Esophagus squamous epithelium (tissue), 5 donors: ENCODE data around the gene CACNA2D3. TPM values are rescaled to one million over a fixed set of nuclear protein-coding genes. Genes with fewer than 3 reads are reported as not detected.

Experiments used
- DNase-seq: peaks from one replicate; lab custom pipeline; 2025; lab: John Stamatoyannopoulos, UW
- H3K27ac ChIP-seq, 4 donors: fragments of 200-600 bp; sonication (generic); one replicate each; pipeline ENCODE4 v1.5.1; 2016 to 2019; ENCODE audit warnings: mild to moderate bottlenecking in 1 of 4
- H3K27me3 ChIP-seq, 4 donors: fragments of 200-600 bp; sonication (generic); 1 replicate in 3 of 4; 2 replicates in 1 of 4; pipeline versions ENCODE4 v1.5.1 to v1.6.0; 2017 to 2021; ENCODE audit warnings: antibody characterized with exemption in 1 of 4
- H3K36me3 ChIP-seq, 3 donors: fragments of 200-600 bp; sonication (generic); one replicate each; pipeline ENCODE4 v1.5.1; 2016 to 2019
- H3K4me1 ChIP-seq, 3 donors: fragments of 200-600 bp; sonication (generic); one replicate each; pipeline ENCODE4 v1.5.1; 2017 to 2019
- H3K4me3 ChIP-seq, 4 donors: fragments of 200-600 bp; sonication (generic); 1 replicate in 3 of 4; 2 replicates in 1 of 4; pipeline ENCODE4 v1.5.1; 2016 to 2019; ENCODE audit warnings: mild to moderate bottlenecking in 2 of 4, moderate library complexity in 1 of 4
- H3K9me3 ChIP-seq, 3 donors: fragments of 200-600 bp; sonication (generic); one replicate each; pipeline ENCODE4 v1.5.1; 2016 to 2019
- CTCF ChIP-seq, 6 experiments: fragments of 450-650 bp in 4 of 6; fragments of 200-600 bp in 2 of 6; sonication (generic) in 2 of 6; IDR thresholded peaks; one replicate each; pipeline ENCODE4 v1.5.1; 2016 to 2019; ENCODE audit warnings: antibody characterized with exemption in 6 of 6, mild to moderate bottlenecking in 4 of 6, moderate library complexity in 4 of 6
- POLR2A ChIP-seq, 4 donors: fragments of 450-650 bp; IDR thresholded peaks; one replicate each; pipeline ENCODE4 v1.6.1; 2017; ENCODE audit warnings: antibody characterized with exemption in 4 of 4, mild to moderate bottlenecking in 4 of 4, moderate library complexity in 3 of 4
- WGBS, 2 donors: methylation state at CpG; one replicate each; pipeline ENCODE4 v1.1.5; 2018; 5-methylcytosine and 5-hydroxymethylcytosine counted together
- intact Hi-C: fragments of 100-400 bp; cut with DNase I; formaldehyde crosslinking; loops from one replicate; pipeline ENCODE4 v1.15.0; 2022
- total RNA-seq, 4 donors: library from RNA; depleted of rRNA; stranded (reverse); fragments of >200 nt; gene quantifications; one replicate each; pipeline ENCODE4 v1.1.0, GENCODE V29; 2016
- donor health status: DM: yes; HTN: yes; CAD: no.

The CACNA2D3 gene
- total RNA-seq, 4 donors from 2014 or later, result 1.2 to 7.1 (median 5.1) TPM

GRCh38 chr3:54360320-54360719, 238.0 kb downstream of the CACNA2D3 start:
- Histone ChIP-seq H3K27ac (no peak overlapping the region), H3K9me3 (no peaks in the 10 kb centered on the region), H3K27me3 (no peaks in the 10 kb centered on the region), H3K4me3 (no peak overlapping the region), H3K36me3 (no peaks in the 10 kb centered on the region), H3K4me1 (peaks cover 3 to 59% (median 8%) of the 10 kb centered on the region in 3 donors)
- DNase-seq, result no peak
- intact Hi-C loops, result no loop called here
- TF ChIP-seq POLR2A (IDR thresholded peaks at IDR 0.05) (no peak), CTCF (IDR thresholded peaks at IDR 0.05) (no peak)
- WGBS, 2 donors, result 17 to 37% methylated on average over 3 of the region's 3 CpGs

DNA sequence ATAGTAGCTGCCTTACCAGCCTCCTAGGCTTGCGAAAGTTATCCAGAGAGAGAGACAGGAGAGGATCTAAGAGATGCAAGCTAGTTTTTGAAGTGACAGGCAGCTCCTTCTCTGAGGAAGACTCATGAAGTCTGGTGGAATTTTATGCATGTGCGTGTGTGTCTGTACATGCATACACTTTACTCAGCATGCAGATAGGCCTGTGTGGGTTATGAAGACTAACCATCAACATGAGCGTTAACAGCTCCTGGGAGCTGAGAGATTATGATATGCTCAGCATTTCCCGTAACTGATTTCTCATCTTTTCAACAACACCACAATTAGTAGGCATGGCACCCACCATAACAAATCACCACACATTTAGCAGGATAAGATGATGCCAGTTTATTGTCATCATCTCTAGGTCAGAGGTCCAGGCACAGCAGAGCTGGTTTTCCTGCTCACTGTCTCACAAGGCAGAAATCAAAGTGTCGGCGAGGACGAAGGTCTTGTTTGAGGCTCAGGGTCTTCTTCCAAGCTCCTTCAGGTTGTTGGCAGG, 239.5 kb downstream of the CACNA2D3 start:
- H3K27me3 ChIP-seq, result no peaks in the 10 kb centered on the region
- no peaks in the 10 kb centered on the region for H3K9me3 ChIP-seq
- no peak for TF ChIP-seq CTCF (IDR thresholded peaks at IDR 0.05)
- TF ChIP-seq POLR2A (IDR thresholded peaks at IDR 0.05), result no peak
- H3K27ac ChIP-seq, result no peak overlapping the region
- intact Hi-C loops, result no loop called here
- no peak for DNase-seq
- peaks cover 0 to 44% (median 0%) of the 10 kb centered on the region in 3 donors for H3K4me1 ChIP-seq
- H3K4me3 ChIP-seq, result no peak overlapping the region
- 80 to 85% methylated on average over 5 to 7 of the region's 7 CpGs for WGBS, 2 donors
- no peaks in the 10 kb centered on the region for H3K36me3 ChIP-seq

DNA sequence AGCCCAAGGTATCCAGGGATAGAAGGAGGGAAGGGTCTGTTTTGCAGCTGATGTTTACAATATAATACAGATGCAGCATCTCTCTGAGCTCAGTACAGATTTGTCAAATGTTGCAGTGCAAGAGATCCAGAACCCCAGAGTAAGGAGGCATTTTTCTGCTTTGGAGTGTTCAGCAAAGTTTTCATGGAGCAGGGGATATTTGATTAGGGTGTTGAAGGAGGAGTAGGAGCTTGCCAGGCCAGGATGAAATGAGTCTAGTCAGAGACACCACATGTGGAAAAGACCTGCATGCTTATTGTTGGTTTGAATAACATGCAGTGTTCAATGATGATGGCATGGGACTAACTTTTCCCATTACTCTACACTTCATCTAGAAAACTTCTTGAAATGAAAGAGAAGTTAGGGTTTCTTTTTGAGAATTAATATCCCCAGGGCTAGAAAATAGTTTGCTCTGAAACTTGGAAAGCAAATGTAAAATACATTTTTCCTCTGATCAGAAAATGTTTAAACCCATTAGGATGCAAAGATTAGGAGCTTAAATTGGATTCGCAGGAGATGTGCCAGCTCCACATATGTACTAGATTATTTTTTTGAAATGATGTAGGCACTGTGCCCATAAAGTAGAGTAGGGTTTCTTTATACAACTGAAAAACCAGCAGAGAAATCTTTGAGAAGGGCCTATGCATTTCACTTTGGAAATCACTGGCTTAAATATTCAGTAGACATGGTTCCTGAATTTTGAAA, 243.8 kb downstream of the CACNA2D3 start:
- H3K4me1 ChIP-seq, result peaks cover 0 to under 1% (median 0%) of the 10 kb centered on the region in 3 donors
- 45 to 47% methylated on average over 1 of the region's 1 CpG for WGBS, 2 donors
- H3K4me3 ChIP-seq, result no peak overlapping the region
- intact Hi-C loops, result no loop called here
- no peak for DNase-seq
- no peaks in the 10 kb centered on the region for H3K27me3 ChIP-seq
- H3K9me3 ChIP-seq, result no peaks in the 10 kb centered on the region
- no peaks in the 10 kb centered on the region for H3K36me3 ChIP-seq
- TF ChIP-seq CTCF (IDR thresholded peaks at IDR 0.05) (no peak), POLR2A (IDR thresholded peaks at IDR 0.05) (no peak)
- no peak overlapping the region for H3K27ac ChIP-seq

DNA sequence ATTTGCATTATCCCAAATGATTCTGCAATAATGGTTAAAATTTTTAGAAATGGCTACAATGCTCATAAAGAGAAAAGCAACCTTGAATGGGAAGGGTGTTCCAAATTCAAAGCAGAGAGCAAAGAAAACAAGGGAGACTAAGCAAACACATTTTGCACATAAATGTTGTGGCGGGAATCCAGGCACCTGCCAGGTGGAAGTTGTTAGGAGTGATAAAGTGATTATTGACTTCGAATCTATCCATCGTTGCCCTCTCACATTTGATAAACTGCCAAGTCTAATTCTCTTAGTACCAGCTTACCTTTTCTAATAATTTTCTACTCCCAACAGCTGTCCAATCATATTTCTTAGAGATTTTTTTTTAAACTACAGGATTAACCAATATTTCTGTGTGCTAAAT, 244.5 kb downstream of the CACNA2D3 start:
- Histone ChIP-seq H3K4me3 (no peak overlapping the region), H3K27me3 (no peaks in the 10 kb centered on the region), H3K4me1 (no peaks in the 10 kb centered on the region), H3K36me3 (no peaks in the 10 kb centered on the region), H3K27ac (no peak overlapping the region), H3K9me3 (no peaks in the 10 kb centered on the region)
- intact Hi-C loops, result no loop called here
- no peak for DNase-seq
- 46 to 52% methylated on average over 3 of the region's 3 CpGs for WGBS, 2 donors
- TF ChIP-seq POLR2A (IDR thresholded peaks at IDR 0.05), result no peak
- TF ChIP-seq CTCF (IDR thresholded peaks at IDR 0.05), result no peak

DNA sequence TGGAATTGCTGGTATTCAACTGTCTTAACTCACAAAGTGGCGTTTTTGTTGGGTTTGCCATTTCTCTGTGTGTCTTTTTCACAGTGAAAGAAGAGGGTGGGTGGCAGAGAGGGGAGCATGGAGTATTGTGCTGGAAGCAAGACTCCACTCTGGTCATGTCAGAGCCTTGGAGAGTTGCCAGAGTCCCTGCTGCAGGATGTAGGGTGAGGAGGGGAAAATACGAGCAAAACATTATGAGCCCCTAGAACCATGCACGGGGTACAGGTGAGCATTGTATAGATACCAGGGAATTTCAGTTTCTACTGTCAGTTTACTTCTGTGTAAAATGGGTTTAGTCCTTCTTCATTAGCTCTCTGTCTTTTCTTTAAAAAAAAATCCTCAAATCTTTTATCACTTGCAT, 249.9 kb downstream of the CACNA2D3 start:
- H3K27ac ChIP-seq, result no peak overlapping the region
- 72 to 79% methylated on average over 3 of the region's 3 CpGs for WGBS, 2 donors
- no peaks in the 10 kb centered on the region for H3K9me3 ChIP-seq
- intact Hi-C loops, result no loop called here
- no peak for DNase-seq
- H3K36me3 ChIP-seq, result no peaks in the 10 kb centered on the region
- no peaks in the 10 kb centered on the region for H3K27me3 ChIP-seq
- TF ChIP-seq POLR2A (IDR thresholded peaks at IDR 0.05), result no peak
- TF ChIP-seq CTCF (IDR thresholded peaks at IDR 0.05), result no peak
- H3K4me1 ChIP-seq, result no peaks in the 10 kb centered on the region
- H3K4me3 ChIP-seq, result no peak overlapping the region
